ENCODE measurements around the gene SEPTIN6. TPM values are rescaled to one million over a fixed set of nuclear protein-coding genes. Genes with fewer than 3 reads are reported as not detected.
A peak's percentile ranks its signal among the peaks of the same experiment; 100 is the strongest.
"Not testable (repeated sequence)": the region's sequence is repeated elsewhere in the genome, so short reads cannot be mapped to it uniquely, and the experiment has no call there.

SEPTIN6 gene
- total RNA-seq, 1 experiment from 2014 or later = 26.9 TPM

DNA sequence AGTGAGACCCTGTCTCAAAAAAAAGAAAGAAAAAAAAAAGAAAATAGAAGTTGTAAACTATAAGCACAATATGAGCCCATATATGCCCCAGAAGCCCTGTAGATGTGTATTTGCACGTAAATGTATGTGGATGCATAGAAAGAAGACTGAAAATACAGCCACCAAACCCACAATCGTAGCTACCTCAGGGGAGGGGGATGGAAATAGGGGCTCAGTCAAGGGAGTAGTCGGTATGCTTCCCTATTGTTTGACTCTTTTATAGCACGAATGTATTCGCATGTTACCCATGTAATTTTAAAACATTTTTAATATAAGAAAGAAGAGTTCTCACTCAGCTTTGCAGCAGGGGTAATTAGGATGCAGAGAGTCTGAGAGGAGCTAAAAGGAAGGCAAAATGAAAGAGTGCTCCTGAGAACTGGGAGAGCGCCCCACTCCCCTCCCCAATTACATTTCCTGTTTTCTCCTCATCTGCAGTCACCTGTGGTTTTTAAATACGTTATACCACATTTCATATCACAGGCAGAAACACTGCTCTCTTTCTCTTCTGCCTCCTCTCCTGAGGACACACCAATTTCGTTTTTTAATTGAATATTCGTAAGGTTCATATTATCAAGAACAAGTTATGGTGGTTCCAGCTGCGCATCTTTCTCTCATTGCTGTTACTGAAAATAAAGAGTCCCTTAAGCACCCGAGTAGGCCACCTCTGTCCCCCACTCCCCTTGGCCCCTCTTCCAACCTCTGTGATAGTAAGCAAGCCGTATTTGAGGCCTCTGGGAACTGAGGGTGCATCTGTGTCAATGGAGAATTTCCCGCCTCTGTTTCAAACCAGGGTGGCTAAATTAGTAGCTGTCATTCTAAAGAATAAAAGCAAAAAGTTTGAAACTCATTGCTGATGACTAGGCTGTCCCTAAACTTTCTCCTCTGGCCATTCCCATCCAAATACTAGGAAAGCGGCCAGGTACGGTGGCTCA, 10.7 kb downstream of the SEPTIN6 start:
- no peaks in the 10 kb centered on the region for H3K36me3 ChIP-seq (replicated peaks; ENCODE audit: control insufficient read depth, insufficient read depth, low read length)
- DNase-seq = no peak
- no peaks in the 10 kb centered on the region for H3K27me3 ChIP-seq (ENCODE audit: control insufficient read depth, insufficient read depth, low read length)
- no peak overlapping the region for H3K4me3 ChIP-seq (ENCODE audit: insufficient read depth, low read depth, low read length)

DNA sequence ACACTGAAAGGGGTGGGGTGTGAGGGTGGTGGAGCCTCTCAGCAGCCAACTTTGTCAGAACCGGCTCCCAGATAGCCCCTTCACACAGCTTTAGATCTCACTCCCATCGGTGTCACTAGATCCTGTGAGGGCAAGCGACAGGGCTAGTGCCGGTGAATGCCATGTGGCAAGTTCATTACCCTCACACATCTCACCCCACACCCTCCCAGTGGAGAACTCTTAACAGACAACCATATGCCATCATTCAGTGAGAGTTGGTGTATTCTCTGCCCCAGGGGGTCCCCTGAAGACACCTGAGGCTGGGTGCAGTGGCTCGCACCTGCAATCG, 15.3 kb downstream of the SEPTIN6 start:
- DNase-seq = no peak
- no peak overlapping the region for H3K4me3 ChIP-seq (ENCODE audit: insufficient read depth, low read depth, low read length)
- no peaks in the 10 kb centered on the region for H3K36me3 ChIP-seq (replicated peaks; ENCODE audit: control insufficient read depth, insufficient read depth, low read length)
- H3K27me3 ChIP-seq (ENCODE audit: control insufficient read depth, insufficient read depth, low read length) = no peaks in the 10 kb centered on the region

DNA sequence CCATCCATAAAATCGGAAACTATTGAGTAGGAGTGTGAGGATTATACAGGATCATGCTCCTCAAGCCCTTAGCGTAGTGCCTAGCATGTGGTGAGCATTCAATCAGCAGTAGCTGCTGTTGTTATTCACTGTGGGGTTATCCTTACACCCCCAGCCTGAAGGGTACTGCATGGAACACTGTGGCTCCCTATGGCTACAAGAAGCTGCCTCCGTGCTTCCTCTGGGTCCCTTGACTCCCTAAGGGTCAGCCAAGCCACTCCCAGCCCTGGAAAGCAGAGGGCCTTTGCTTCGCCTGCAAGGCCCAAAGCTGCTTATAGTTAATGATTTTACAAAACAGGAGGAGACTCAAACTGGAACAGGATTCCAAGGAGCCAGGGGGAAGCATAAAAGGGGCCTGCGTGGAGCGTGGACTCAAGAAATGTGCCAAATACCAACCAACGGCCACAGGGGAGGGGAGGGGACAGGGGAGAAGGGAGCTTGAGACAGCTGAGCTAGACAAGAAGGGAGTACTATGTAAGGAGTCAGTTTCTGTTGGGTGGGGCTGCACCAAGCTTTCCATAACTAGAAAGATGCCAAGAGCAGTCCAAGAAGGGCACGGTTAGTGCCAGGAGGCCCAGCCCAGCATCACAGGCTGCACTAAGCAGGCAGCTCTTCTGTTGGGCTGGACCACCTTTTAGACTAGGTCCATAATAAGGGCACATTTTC, 15.9 kb downstream of the SEPTIN6 start:
- no peaks in the 10 kb centered on the region for H3K36me3 ChIP-seq (replicated peaks; ENCODE audit: control insufficient read depth, insufficient read depth, low read length)
- no peak overlapping the region for H3K4me3 ChIP-seq (ENCODE audit: insufficient read depth, low read depth, low read length)
- DNase-seq = no peak
- no peaks in the 10 kb centered on the region for H3K27me3 ChIP-seq (ENCODE audit: control insufficient read depth, insufficient read depth, low read length)

DNA sequence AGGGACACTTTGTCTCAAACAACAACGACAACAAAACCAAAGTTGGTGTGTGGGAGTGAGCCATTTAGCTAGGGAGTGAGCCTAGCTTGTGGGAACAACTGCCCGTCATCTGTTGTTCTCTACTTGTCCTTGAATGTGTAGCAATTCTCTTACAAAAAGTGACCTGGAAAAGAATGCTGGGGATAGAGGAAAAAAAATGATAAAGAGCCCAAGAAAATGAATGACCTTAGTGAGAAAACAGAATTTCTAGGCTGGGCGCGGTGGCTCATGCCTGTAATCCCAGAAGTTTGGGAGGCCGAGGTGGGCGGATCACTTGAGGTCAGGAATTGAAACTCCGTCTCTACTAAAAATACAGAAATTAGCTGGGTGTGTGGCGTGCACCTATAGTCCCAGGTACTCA, 19.6 kb downstream of the SEPTIN6 start:
- H3K4me3 ChIP-seq (ENCODE audit: insufficient read depth, low read depth, low read length) = no peak overlapping the region
- no peaks in the 10 kb centered on the region for H3K27me3 ChIP-seq (ENCODE audit: control insufficient read depth, insufficient read depth, low read length)
- no peak for DNase-seq
- no peaks in the 10 kb centered on the region for H3K36me3 ChIP-seq (replicated peaks; ENCODE audit: control insufficient read depth, insufficient read depth, low read length)

DNA sequence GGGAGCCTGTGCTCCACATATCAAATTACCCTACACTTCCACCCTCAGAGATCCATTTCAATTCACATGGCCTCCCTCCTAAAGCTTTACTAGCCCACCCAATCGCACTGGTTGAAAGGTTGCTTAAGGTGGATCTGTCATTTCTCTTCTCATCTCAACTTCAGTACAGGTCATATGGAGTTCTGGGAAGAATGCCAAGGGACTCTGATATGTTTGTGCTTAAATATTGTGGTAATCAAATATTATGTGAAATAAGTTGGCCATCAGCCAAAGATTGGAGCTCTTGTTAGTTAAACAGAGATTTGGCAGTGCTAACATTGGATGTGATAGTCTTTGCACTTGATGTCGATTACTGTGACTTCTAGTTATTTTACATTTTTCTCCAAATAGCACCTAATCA, 20.5 kb downstream of the SEPTIN6 start:
- no peaks in the 10 kb centered on the region for H3K36me3 ChIP-seq (replicated peaks; ENCODE audit: control insufficient read depth, insufficient read depth, low read length)
- no peak for DNase-seq
- no peak overlapping the region for H3K4me3 ChIP-seq (ENCODE audit: insufficient read depth, low read depth, low read length)
- H3K27me3 ChIP-seq (ENCODE audit: control insufficient read depth, insufficient read depth, low read length) = no peaks in the 10 kb centered on the region

DNA sequence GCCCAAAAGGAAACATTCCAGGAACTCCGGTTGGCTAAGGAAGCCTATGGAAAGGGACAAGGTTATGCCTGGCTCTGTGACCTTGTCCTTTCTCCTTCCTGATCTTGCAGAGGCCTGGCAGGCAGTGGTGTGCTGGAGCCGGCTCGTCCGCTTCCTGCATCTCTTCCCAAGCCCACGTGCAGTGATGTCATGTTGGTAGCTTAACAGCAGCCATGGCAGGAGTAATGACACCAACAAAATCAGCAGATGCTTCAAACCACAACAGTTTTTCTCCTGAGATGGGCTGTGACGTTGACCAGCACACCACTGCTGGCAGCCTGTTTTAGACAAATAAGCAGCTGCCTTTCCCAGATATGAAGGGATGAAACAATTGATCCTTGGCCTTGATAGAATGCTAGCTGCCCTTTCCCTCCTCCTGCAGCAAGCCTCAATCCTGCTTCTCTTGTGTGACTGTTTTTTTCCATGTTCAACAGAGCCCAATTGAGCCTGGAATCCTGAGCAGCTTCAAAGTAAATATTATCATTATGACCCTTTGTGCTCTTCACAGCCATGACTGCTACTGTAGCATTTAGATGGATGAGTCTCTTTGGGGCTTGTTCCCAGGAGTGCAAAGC, 23.4 kb downstream of the SEPTIN6 start:
- no peak for DNase-seq
- H3K4me3 ChIP-seq (ENCODE audit: insufficient read depth, low read depth, low read length) = no peak overlapping the region

DNA sequence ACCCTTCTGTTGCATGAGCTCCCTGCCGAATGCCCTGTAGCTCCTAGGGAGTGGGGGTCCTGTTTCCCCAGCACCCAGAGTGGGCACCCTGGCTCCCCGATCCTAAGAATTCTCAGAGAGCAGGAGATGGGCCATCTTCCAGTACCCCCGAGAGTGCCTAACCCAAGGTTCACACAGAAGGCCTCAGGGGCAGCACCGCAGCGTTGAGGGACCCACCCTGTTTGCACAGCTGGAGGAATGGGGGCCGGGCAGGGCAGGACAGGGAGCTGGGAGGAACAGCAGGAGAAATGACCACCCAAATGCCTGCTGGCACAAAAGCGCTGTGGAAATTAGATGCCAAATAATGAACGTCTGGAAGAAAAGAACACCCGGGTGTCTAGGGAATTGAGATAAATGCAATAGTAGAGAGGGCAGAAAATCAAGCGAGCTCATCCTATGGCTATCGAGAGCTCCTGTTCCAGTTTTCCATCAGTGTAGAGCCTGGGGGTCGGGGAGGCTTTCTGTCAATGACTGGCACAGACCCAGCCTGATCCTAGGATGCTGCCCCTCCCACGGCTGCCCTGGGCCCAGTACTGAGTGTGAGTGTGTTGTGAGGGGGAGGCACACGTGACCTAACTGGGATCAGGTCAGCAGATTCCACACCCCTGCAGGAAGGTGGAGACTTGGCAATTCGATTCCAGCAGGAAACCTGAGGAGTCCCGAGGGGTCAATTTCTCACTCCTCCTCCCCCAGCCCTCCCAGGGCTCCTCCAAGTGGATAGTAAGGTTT, 25.7 kb downstream of the SEPTIN6 start:
- Histone ChIP-seq H3K36me3 (replicated peaks; ENCODE audit: control insufficient read depth, insufficient read depth, low read length) (no peaks in the 10 kb centered on the region; the same call in 1 of the 2 replicates), H3K4me3 (ENCODE audit: insufficient read depth, low read depth, low read length) (no peak overlapping the region), H3K27me3 (ENCODE audit: control insufficient read depth, insufficient read depth, low read length) (no peaks in the 10 kb centered on the region)
- peak; percentile 48 for DNase-seq

More for the DNA sequence above, 23.4 kb downstream of the SEPTIN6 start:
- Histone ChIP-seq H3K36me3 (replicated peaks; ENCODE audit: control insufficient read depth, insufficient read depth, low read length) (no peaks in the 10 kb centered on the region), H3K27me3 (ENCODE audit: control insufficient read depth, insufficient read depth, low read length) (no peaks in the 10 kb centered on the region)

DNA sequence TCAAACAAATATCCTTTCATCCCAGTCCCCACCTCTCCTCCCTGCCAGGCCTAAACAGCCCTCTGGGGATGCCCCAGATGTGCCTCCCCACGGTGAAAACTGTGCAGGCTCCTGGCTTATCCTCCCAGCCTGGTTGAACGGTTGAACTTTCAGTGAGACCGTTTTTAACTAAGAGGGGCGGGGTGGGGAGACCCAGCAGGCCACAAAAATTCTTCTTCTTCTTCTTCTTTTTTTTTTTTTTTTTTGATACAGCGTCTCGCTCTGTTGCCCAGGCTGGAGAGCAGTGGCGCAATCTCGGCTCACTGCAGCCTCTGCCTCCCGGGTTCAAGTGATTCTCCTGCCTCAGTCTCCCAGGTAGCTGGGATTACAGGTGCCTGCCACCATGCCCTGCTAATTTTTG, 28.1 kb downstream of the SEPTIN6 start:
- H3K4me3 ChIP-seq (ENCODE audit: insufficient read depth, low read depth, low read length); H3K27me3 ChIP-seq (ENCODE audit: control insufficient read depth, insufficient read depth, low read length); DNase-seq; H3K36me3 ChIP-seq (replicated peaks; ENCODE audit: control insufficient read depth, insufficient read depth, low read length): not testable (repeated sequence)

DNA sequence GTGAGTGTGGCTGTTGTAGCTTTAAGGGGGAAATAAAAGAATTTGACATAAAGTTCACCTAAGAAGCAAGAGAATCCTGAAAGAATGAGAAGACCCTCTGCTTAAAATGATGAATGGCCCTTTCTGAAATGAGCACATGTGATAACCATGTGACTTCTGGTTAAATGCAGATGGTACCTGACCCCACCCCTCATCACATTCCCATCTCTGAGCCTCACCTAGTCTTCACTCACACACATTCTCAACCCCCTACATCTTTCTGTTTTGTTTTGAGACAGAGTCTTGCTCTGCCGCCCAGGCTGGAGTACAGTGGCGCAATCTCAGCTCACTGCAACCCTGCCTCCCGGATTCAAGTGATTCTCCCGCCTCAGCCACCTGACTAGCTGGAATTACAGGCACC, 31.5 kb downstream of the SEPTIN6 start:
- Histone ChIP-seq H3K36me3 (replicated peaks; ENCODE audit: control insufficient read depth, insufficient read depth, low read length) (no peaks in the 10 kb centered on the region; the same call in 1 of the 2 replicates), H3K4me3 (ENCODE audit: insufficient read depth, low read depth, low read length) (no peak overlapping the region), H3K27me3 (ENCODE audit: control insufficient read depth, insufficient read depth, low read length) (no peaks in the 10 kb centered on the region)
- DNase-seq = no peak

DNA sequence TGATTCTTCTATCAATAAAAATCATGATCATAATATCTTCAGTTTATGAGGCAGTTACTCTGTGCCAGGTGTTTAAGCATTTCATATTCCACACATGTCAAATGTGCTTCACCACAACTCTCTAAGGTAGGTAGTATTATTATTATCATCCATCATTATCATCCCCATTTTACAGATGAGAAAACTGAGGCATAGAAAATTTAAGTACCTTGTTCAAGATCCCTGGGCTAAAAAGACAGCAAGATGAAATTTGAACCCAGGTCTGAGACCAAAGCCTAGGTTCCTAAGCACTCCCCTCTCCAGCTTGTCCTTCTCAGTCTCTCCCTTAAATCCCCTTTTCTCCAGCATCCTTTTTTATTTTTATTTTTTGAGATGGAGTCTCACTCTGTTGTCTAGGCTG, 33.4 kb downstream of the SEPTIN6 start:
- DNase-seq = no peak
- Histone ChIP-seq H3K27me3 (ENCODE audit: control insufficient read depth, insufficient read depth, low read length) (no peaks in the 10 kb centered on the region), H3K36me3 (replicated peaks; ENCODE audit: control insufficient read depth, insufficient read depth, low read length) (no peaks in the 10 kb centered on the region; the same call in 1 of the 2 replicates), H3K4me3 (ENCODE audit: insufficient read depth, low read depth, low read length) (no peak overlapping the region)

DNA sequence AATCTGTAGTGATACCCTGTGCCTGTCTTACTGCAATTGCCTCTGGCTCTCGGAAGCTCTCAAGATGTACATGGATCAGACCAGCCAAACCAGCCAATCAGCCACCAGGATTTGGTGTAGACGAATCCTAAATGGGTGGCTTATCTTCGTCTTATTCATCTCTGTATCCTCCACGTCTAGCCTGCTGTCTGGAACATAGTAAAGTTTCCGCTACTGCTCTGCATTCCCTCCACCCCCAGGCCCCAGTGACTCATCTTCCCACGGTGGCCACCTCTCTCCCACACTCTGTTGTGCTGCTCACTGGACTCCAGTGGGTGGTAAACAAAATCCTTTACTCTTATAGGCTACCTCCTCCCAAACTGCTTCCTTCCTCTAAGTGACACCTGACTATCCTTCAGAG, 37.8 kb downstream of the SEPTIN6 start:
- H3K36me3 ChIP-seq (replicated peaks; ENCODE audit: control insufficient read depth, insufficient read depth, low read length) = no peaks in the 10 kb centered on the region
- no peaks in the 10 kb centered on the region for H3K27me3 ChIP-seq (ENCODE audit: control insufficient read depth, insufficient read depth, low read length)
- no peak overlapping the region for H3K4me3 ChIP-seq (ENCODE audit: insufficient read depth, low read depth, low read length)
- DNase-seq = no peak

DNA sequence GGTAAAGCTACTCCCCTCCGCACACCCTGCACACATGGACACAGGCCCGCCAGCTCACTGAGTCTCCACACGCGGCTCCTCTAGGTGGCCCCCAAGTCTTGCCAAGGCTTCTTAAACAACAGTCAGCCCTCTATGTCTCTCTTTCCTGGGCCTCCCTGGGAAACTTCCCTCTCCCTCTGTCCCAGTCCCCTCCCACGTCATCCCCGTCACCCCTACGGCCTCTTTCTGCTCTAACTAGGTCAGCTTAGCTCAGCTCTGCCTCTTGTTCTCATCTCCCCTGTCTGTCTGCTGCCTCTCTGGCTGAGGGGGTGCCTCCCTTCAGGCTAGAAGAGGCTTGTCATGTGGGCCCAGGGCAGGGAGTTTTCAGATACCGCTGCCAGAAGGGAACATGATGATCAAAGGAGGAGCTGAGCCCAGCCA, 38.8 kb downstream of the SEPTIN6 start:
- no peaks in the 10 kb centered on the region for H3K27me3 ChIP-seq (ENCODE audit: control insufficient read depth, insufficient read depth, low read length)
- H3K4me3 ChIP-seq (ENCODE audit: insufficient read depth, low read depth, low read length) = no peak overlapping the region
- peak; percentile 46 for DNase-seq
- no peaks in the 10 kb centered on the region for H3K36me3 ChIP-seq (replicated peaks; ENCODE audit: control insufficient read depth, insufficient read depth, low read length)

DNA sequence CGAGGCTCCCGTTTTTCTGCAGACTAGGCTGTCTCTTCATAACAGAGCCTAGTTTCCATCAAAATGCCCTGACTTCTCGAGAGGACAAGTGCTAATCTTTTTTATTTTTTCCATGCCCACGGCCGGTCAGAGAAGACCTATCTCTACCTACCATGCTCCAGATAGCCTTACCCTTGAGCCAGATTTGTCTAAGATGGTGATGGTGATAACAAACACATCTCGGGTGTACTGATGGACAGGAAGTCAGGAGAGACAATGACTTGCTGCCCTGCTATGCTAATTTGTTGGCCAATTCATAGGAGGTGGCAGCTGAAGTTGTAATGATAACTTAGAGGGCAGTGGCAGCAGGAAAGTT, 44.6 kb downstream of the SEPTIN6 start:
- H3K36me3 ChIP-seq (replicated peaks; ENCODE audit: control insufficient read depth, insufficient read depth, low read length) = no peaks in the 10 kb centered on the region
- no peaks in the 10 kb centered on the region for H3K27me3 ChIP-seq (ENCODE audit: control insufficient read depth, insufficient read depth, low read length)
- no peak for DNase-seq
- no peak overlapping the region for H3K4me3 ChIP-seq (ENCODE audit: insufficient read depth, low read depth, low read length)

Measured in H7 (cell line).